GM21447 (cell line): ENCODE results near the gene SLC6A7.

Source experiments
- ATAC-seq: cut with Tn5 transposase; IDR thresholded peaks from one replicate; pipeline ENCODE4 v1.9.1; 2021; ENCODE audit not compliant: unreplicated experiment

The SLC6A7 gene

GRCh38 chr5:150189728-150190502 is at the start of gene SLC6A7:
TSS of gene SLC6A7 (plus strand) at chr5:150190062. CDS start at chr5:150190328, 266 bp downstream.
- ATAC-seq = no peak

GRCh38 chr5:150140830-150141229 is 49.0 kb upstream of the SLC6A7 start:
- no peak for ATAC-seq

- no peak for ATAC-seq
Measured at GRCh38 chr5:150141544-150142184, 48.2 kb upstream of the SLC6A7 start.

- no peak for ATAC-seq
Measured at GRCh38 chr5:150142185-150142958, 47.5 kb upstream of the SLC6A7 start.

- no peak for ATAC-seq
Measured at GRCh38 chr5:150142959-150143349, 46.9 kb upstream of the SLC6A7 start.

- no peak for ATAC-seq
Measured at GRCh38 chr5:150143350-150144245, 46.3 kb upstream of the SLC6A7 start.

- no peak for ATAC-seq
Measured at GRCh38 chr5:150144246-150144801, 45.5 kb upstream of the SLC6A7 start.

GRCh38 chr5:150144879-150145278 is 45.0 kb upstream of the SLC6A7 start:
- no peak for ATAC-seq

- ATAC-seq = no peak
Measured at GRCh38 chr5:150146235-150146634, 43.6 kb upstream of the SLC6A7 start.

GRCh38 chr5:150146862-150147601 is 42.8 kb upstream of the SLC6A7 start:
- no peak for ATAC-seq

GRCh38 chr5:150147670-150148069 is 42.2 kb upstream of the SLC6A7 start:
- ATAC-seq = no peak

- ATAC-seq = no peak
Measured at GRCh38 chr5:150148117-150148927, 41.5 kb upstream of the SLC6A7 start.

GRCh38 chr5:150149618-150150017 is 40.2 kb upstream of the SLC6A7 start:
- no peak for ATAC-seq

GRCh38 chr5:150152636-150153462 is 37.0 kb upstream of the SLC6A7 start:
- no peak for ATAC-seq

GRCh38 chr5:150153483-150153882 is 36.4 kb upstream of the SLC6A7 start:
- no peak for ATAC-seq

GRCh38 chr5:150153957-150154617 is 35.8 kb upstream of the SLC6A7 start:
- ATAC-seq = no peak

- ATAC-seq = no peak
Measured at GRCh38 chr5:150154618-150155128, 35.2 kb upstream of the SLC6A7 start.
